ENCODE data around the gene CEP72.
"Not testable (repeated sequence)": the region's sequence is repeated elsewhere in the genome, so short reads cannot be mapped to it uniquely, and the experiment has no call there.

Gene CEP72

DNA sequence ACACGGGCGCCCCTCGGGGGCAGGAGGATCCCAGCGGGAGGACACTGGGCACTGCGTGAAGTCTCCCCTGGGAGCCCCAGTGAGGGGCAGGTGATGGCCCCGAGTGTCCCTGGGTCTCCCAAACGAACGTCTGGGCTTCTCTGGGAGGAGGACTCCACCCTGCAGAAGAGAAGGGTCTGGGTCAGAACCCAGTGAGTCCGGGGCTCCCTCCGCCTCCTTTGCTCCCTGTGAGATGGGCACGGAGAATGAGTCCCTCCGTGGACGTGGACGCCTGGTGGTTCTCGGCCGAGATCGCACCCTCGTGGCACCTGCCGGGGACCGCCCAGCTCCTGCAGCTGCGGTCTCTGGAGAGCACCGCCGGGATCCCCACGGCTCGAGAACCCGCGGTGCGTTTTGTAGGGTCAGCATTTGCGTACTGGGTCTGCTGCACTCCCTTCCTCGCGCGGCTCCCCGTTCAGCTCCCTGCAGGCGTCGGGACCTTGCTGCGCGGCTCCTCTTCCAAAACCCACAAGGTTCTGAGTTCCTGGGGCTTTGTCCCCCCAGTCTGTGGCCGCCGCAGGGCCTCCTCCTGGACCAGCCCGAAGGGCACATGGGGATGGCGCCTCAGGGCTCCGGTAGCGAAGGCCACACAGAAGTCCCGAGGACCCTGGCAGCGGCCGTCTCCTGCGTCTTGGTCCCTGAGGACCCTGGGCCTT lies 10.2 kb upstream of the CEP72 start:
- DNase-seq: no peak

- DNase-seq: no peak
Observed at GRCh38 chr5:602466-603035, 9.6 kb upstream of the CEP72 start.

GRCh38 chr5:603081-603998 lies 8.8 kb upstream of the CEP72 start:
- DNase-seq: no peak

- no peak for DNase-seq
Observed at GRCh38 chr5:604391-604831, 7.7 kb upstream of the CEP72 start.

- DNase-seq: not testable (repeated sequence)
Observed at GRCh38 chr5:605090-605489, 7.0 kb upstream of the CEP72 start.

DNA sequence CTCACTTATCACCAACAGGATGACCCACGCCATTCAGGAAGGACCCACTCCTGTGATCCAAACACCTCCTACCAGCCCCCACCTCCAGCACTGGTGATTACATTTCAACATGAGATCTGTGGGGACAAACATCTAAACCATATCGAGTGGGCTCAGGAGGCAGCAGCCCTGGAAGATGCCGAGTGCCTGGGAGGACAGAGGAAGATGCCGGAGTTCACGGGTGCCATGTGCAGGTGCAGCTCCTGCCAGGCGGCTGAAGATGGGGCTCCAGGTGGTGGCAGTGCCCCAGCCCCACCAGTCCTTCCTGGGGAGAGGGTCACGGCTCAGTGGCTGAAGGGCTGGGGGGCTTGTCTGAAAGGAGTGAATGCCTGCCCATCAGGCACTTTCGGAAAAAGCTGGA lies 6.1 kb upstream of the CEP72 start:
- no peak for DNase-seq

DNA sequence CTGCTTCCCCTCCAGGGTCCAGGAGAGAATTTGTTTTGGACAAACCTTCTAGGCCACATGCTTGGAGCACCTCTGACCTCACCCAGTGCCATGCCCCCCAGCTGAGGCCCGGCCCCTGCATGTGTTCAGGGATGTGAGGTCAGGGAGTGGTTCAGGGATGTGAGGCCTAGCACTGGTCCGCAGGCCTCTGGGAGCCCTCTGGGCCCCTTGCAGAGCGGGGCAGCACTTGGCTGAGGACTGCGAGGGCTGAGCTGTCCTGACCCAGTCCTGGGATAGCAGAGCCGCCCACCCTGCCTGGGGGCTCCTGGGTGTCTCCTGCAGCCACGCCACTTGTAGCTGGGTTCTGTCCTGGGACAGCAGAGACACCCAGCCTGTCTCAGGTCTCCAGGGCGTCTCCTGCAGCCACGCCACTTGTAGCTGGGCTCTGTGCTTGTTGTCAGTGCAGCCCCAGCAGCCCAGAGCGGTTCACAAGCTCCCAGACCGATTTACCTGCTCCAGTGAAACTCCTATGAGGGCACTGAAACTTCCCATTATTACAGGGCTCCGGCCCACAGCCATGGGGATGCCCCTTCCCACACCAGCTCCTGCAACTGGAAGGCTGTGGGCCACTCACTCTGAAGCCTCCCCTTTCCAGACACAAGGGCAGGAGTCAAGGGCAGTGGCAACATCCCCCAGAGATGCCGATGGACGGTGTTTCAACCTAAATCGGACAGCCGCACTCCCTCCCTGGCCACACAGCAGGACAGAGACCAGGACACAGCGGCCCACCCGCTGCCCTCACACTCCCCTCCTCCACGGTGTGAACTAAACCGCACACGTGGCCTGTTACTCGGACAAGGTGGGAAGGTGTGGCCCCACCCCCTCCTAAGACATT lies 5.4 kb upstream of the CEP72 start:
- DNase-seq: no peak

GRCh38 chr5:607541-608428 lies 4.4 kb upstream of the CEP72 start:
- no peak for DNase-seq

DNA sequence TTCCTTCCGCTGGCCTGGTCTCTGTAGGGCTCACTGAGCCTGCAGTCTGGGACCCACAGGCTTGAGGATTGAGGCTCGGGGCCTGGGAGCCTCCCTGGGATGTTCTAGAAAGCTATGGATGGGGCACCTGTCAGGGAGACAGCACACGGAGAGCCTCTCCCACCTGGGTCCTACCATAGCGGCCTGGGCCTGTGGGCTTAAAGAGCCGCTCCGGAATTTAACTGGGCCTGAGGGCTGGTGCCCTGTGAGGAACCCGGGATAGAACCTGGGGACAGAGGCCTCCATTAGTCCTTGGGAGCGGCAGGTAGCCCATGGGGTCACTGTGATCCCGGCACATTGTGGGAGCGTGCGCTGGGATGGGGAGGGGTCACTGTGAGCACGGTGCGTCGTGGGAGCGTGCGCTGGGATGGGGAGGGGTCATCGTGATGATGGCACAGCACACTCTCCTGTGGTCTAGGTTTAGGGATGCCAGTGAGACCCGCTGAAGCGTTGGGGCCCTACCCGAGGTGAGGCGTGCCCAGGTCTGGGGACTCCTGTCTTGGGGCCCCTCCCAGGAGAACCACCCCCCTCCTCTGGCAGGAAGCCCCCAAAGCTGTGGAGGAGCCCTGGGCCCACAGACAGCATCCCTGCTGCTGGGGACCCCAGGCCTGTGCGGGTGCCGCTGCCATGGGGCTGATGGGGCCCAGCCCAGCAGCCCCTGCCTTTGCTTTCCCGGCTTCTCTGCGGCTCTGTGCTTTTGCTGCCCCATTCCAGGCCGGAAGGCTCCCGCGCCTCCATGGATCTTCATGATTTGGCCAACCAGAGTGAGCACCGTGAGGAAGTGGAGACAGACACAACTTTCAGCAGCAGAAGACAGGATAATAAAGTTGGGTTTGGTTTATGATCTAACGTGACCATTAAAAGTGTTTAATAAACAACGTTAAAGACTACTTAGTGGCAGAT lies 3.4 kb upstream of the CEP72 start:
- DNase-seq: no peak

- no peak for DNase-seq
Observed at GRCh38 chr5:609506-609905, 2.6 kb upstream of the CEP72 start.

GRCh38 chr5:610011-610743 lies 2.0 kb upstream of the CEP72 start:
- DNase-seq: no peak

DNA sequence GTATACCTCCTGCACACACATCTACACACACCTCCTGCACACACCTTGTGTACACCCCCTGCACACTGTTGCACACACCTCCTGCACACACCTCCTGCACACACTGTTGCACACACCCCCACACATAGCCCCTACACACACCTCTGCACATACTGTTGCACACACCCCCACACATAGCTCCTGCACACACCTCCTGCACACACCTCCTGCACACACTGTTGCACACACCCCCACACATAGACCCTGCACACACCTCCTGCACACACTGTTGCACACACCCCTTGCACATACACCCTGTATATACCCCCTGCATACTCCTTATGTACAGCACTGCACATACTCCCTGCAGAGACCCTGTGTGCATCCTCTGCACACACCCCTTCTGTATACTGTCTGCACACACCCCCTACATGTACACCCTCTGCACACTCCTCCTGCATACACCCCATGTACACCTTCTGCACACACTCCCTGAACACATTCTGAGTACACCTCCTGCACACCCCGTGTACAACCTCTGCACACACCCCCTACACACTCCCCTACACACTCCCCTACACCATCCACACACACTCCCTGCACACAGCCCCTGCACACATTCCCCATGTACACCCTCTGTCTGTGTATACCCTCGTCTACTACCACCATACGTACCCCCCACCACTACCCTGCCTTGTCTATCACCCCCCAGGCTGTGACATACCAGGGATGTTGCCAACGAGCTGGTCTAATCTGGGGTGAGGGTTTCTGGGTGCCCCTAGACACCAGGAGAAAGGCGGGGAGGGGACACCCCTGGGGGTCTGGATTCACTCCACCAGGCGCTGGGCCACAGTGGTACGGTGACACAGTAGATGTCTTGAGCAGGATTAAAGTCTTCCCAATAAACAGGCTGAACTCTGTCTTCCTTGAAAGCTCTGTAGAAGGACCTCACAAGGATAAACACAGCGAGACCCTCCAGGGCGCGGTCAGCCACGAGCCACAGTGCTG lies 1.1 kb upstream of the CEP72 start:
- no peak for DNase-seq

- DNase-seq: peak; percentile 39
Observed at GRCh38 chr5:612498-613424, 621 bp downstream of the CEP72 start.

- DNase-seq: no peak
Observed at GRCh38 chr5:616484-617039, 4.4 kb downstream of the CEP72 start.

GRCh38 chr5:617896-618295 lies 5.8 kb downstream of the CEP72 start:
- no peak for DNase-seq

GRCh38 chr5:618450-618849 lies 6.3 kb downstream of the CEP72 start:
- DNase-seq: no peak

- no peak for DNase-seq
Observed at GRCh38 chr5:619444-619843, 7.3 kb downstream of the CEP72 start.

All from NCI-H146 (cell line).